ENCODE measurements around the gene CDC42BPB. TPM values are rescaled to one million over a fixed set of nuclear protein-coding genes. Genes with fewer than 3 reads are reported as not detected.

The CDC42BPB gene
- total and polyA plus RNA-seq, 2 of the 13 experiments (the other 11 are each of a cell fraction or from before 2014, with no cell fraction given), result 19.7 to 32.3 TPM

GRCh38 chr14:102983496-102983895 is 73.9 kb downstream of the CDC42BPB start (continued):
- TF ChIP-seq, protein P1, sequence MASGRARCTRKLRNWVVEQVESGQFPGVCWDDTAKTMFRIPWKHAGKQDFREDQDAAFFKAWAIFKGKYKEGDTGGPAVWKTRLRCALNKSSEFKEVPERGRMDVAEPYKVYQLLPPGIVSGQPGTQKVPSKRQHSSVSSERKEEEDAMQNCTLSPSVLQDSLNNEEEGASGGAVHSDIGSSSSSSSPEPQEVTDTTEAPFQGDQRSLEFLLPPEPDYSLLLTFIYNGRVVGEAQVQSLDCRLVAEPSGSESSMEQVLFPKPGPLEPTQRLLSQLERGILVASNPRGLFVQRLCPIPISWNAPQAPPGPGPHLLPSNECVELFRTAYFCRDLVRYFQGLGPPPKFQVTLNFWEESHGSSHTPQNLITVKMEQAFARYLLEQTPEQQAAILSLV (CRISPR knock-in tag; IDR thresholded peaks at IDR 0.05; ENCODE audit: borderline replicate concordance), result no peak
- TF ChIP-seq PTBP1 (IDR thresholded peaks at IDR 0.05; ENCODE audit: low read depth, low read length, poor library complexity, severe bottlenecking) (no peak), ISL2 (CRISPR knock-in tag; IDR thresholded peaks at IDR 0.05) (no peak), TBX2 (CRISPR knock-in tag; IDR thresholded peaks at IDR 0.05; ENCODE audit: borderline replicate concordance) (no peak)

DNA sequence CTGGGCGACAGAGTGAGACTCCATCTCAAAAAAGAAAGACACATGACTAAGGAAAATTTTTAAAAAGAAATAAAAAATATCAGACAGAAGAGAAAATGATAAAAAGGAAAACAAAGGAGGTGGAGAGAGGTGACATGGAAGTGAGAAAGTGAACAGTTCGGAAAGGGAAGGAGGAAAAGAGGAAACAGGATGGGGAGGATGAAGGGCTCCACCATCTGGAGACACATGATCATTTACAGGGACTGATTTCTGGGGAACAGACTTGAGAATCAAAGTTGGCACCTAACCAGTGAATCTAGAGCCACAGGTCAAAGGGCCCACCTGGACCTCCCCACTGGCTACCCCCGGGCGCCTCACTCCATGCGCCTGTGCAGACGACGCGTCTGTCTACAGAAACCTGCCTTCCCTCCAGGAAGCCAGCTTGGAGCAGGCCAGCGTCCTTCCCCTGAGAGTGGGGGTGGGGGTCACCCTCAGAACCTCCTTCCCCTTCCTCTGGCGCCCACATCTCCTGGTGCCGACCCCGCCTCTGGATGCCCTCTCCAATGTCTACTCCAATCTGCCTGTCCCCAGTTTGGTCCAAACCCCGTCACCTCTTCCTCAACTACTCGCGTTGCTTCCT is 74.4 kb downstream of the CDC42BPB start:
- H3K4me3 ChIP-seq (replicated peaks in 1 of 3; ENCODE audit: insufficient read depth in 1 of 3, low read depth in 2 of 3, low read length in 3 of 3), result no peak overlapping the region
- BruUV-seq (replicated peaks), result no TSS peak
- no peaks in the 10 kb centered on the region; a peak in 1 of 5 replicates for H3K27me3 ChIP-seq (ENCODE audit: control insufficient read depth in 1 of 2, insufficient read depth in 2 of 2, low read length in 2 of 2)
- no peaks in the 10 kb centered on the region for H3K4me1 ChIP-seq (ENCODE audit: insufficient read depth, low read length)
- H3K36me3 ChIP-seq (replicated peaks in 1 of 2; ENCODE audit: control insufficient read depth in 1 of 2, insufficient read depth in 2 of 2, low read length in 2 of 2), result peaks cover 12 to 54% of the 10 kb centered on the region in 2 experiments; a peak in 4 of 5 replicates
- in situ Hi-C loops (cut with HindIII; ENCODE audit: extremely low pct_ligation_motif_present, low pct_unique_long_range_greater_than_20kb) (no loop called here), intact Hi-C loops (cut with micrococcal nuclease; ENCODE audit: unreplicated experiment) (loop anchor here (1.0 kb wide), 1 partner anchor 13 kb away; no protein-coding TSS in a partner anchor)
- H3K79me2 ChIP-seq (ENCODE audit: insufficient read depth, low read length), result no peaks in the 10 kb centered on the region
- ATAC-seq (no peak), FAIRE-seq (no peak), DNase-seq (ENCODE audit: low spot score) (no peak)
- TF ChIP-seq NRL (CRISPR knock-in tag; IDR thresholded peaks at IDR 0.05; ENCODE audit: borderline replicate concordance), result no peak
- TF ChIP-seq MZF1 (CRISPR knock-in tag; IDR thresholded peaks at IDR 0.05; ENCODE audit: borderline replicate concordance), result no peak
- no peak for TF ChIP-seq ZNF343 (CRISPR knock-in tag; IDR thresholded peaks at IDR 0.05)
- TF ChIP-seq ISX (CRISPR knock-in tag; conservative IDR thresholded peaks at IDR 0.05), result no peak
- TF ChIP-seq, protein P2, sequence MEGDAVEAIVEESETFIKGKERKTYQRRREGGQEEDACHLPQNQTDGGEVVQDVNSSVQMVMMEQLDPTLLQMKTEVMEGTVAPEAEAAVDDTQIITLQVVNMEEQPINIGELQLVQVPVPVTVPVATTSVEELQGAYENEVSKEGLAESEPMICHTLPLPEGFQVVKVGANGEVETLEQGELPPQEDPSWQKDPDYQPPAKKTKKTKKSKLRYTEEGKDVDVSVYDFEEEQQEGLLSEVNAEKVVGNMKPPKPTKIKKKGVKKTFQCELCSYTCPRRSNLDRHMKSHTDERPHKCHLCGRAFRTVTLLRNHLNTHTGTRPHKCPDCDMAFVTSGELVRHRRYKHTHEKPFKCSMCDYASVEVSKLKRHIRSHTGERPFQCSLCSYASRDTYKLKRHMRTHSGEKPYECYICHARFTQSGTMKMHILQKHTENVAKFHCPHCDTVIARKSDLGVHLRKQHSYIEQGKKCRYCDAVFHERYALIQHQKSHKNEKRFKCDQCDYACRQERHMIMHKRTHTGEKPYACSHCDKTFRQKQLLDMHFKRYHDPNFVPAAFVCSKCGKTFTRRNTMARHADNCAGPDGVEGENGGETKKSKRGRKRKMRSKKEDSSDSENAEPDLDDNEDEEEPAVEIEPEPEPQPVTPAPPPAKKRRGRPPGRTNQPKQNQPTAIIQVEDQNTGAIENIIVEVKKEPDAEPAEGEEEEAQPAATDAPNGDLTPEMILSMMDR (CRISPR knock-in tag; IDR thresholded peaks at IDR 0.05), result peak; percentile 23; the same call in 1 of the 2 replicates
- no peak for TF ChIP-seq TRIM22 (IDR thresholded peaks at IDR 0.05)
- H3K27ac ChIP-seq (ENCODE audit: extremely low read length, insufficient read depth, low read length), result no peak overlapping the region
- CTCF ChIA-PET (ENCODE audit: low intra/inter-chr PET ratio, low total read pairs), result no interaction called here
- H3K9ac ChIP-seq (ENCODE audit: insufficient read depth, low read depth, low read length), result no peak overlapping the region
- WGBS (ENCODE audit: low lambda C conversion rate), result 97% methylated on average over 14 of the region's 15 CpGs
- no peak overlapping the region for H3K4me2 ChIP-seq (ENCODE audit: low read depth, low read length)
- H2AFZ ChIP-seq (ENCODE audit: low read length), result no peak overlapping the region
- no peaks in the 10 kb centered on the region for H4K20me1 ChIP-seq (ENCODE audit: insufficient read depth, low read length)
- POLR2A ChIA-PET, result no interaction called here
- peaks cover 5% of the 10 kb centered on the region for H3K9me3 ChIP-seq (ENCODE audit: low read length)
